ENCODE results near the gene MTF2. TPM values are rescaled to one million over a fixed set of nuclear protein-coding genes. Genes with fewer than 3 reads are reported as not detected.

Gene MTF2
- total RNA-seq, 1 experiment from 2014 or later: 110 TPM

GRCh38 chr1:93083979-93084378, 4.9 kb downstream of the MTF2 start:
- no peak for DNase-seq
- WGBS (ENCODE audit: extremely low coverage, insufficient read length, low lambda C conversion rate): no CpG with 5 or more reads among the region's 2 CpGs
- H4K91ac ChIP-seq (ENCODE audit: insufficient read length, low read depth, low read length): no peak overlapping the region

More at GRCh38 chr1:93083979-93084378, 4.9 kb downstream of the MTF2 start:
- H3K4me2 ChIP-seq (ENCODE audit: insufficient read depth, insufficient read length, low read length): no peak overlapping the region
- H3K27me3 ChIP-seq (ENCODE audit: insufficient read depth, low read length): no peaks in the 10 kb centered on the region
- H2BK5ac ChIP-seq (ENCODE audit: insufficient read length, low read length): no peak overlapping the region
- no peak overlapping the region for H4K8ac ChIP-seq (replicated peaks; ENCODE audit: insufficient read length, low read depth, low read length)
- no peak overlapping the region for H2BK15ac ChIP-seq (ENCODE audit: low read depth, low read length)
- H2BK20ac ChIP-seq (ENCODE audit: low read depth, low read length, poor library complexity, severe bottlenecking): no peak overlapping the region
- no peak overlapping the region for H2AK5ac ChIP-seq (ENCODE audit: insufficient read length, low read length)
- H3K4me1 Mint-ChIP-seq: peaks cover 21 to 25% of the 10 kb centered on the region in 2 experiments
- H3K18ac ChIP-seq (ENCODE audit: insufficient read length, low read depth, low read length): no peak overlapping the region
- H3K36me3 Mint-ChIP-seq (ENCODE audit: insufficient read depth in 1 of 3, low read depth in 3 of 3): peaks cover 54 to 75% (median 54%) of the 10 kb centered on the region in 3 experiments
- H4K5ac ChIP-seq (ENCODE audit: insufficient read length, low read depth, low read length): no peak overlapping the region
- no peak overlapping the region for H2AFZ ChIP-seq (ENCODE audit: low read length)
- no peaks in the 10 kb centered on the region for H3K27me3 Mint-ChIP-seq (ENCODE audit: low read depth)
- no peaks in the 10 kb centered on the region; the same call in 1 of the 2 replicates for H3K4me1 ChIP-seq (ENCODE audit: insufficient read depth, low read length)
- H3K4ac ChIP-seq (ENCODE audit: low read depth, low read length): no peak overlapping the region
- H3K79me2 ChIP-seq (ENCODE audit: insufficient read depth, low read length): peaks cover 79% of the 10 kb centered on the region
- no peak overlapping the region for H3K27ac ChIP-seq (ENCODE audit: insufficient read length, low read depth, low read length)
- H2BK120ac ChIP-seq (ENCODE audit: low read depth, low read length, poor library complexity, severe bottlenecking): no peak overlapping the region
- no peaks in the 10 kb centered on the region for H4K20me1 ChIP-seq (ENCODE audit: control insufficient read depth, insufficient read depth, insufficient read length)
- no peak overlapping the region for H3K23ac ChIP-seq (ENCODE audit: insufficient read length, low read depth, low read length)
- no peaks in the 10 kb centered on the region for H3K9me3 ChIP-seq (ENCODE audit: control insufficient read depth, low read depth, low read length)
- H3K4me3 Mint-ChIP-seq: peak overlapping the region in 1 of 2 experiments; percentile 14; a peak in 1 of 5 replicates
- peaks cover 2% of the 10 kb centered on the region for H3K79me1 ChIP-seq (ENCODE audit: insufficient read depth, low read depth, low read length, poor library complexity, severe bottlenecking)
- no peak overlapping the region for H3K14ac ChIP-seq (ENCODE audit: insufficient read depth, low read length)
- H3K27ac Mint-ChIP-seq: no peak overlapping the region
- no peak for TF ChIP-seq CTCF (conservative IDR thresholded peaks at IDR 0.05)
- no peak overlapping the region for H3K56ac ChIP-seq (ENCODE audit: insufficient read length, low read depth, low read length)
- H3T11ph ChIP-seq (ENCODE audit: low read length): no peak overlapping the region
- H3K9ac ChIP-seq (ENCODE audit: extremely low read depth, insufficient read length, low read length): no peak overlapping the region
- peaks cover 16 to 19% of the 10 kb centered on the region in 2 experiments for H3K9me3 Mint-ChIP-seq
- H2BK12ac ChIP-seq (ENCODE audit: insufficient read length, low read depth, low read length): no peak overlapping the region
- peaks cover under 1% of the 10 kb centered on the region for H3K23me2 ChIP-seq (ENCODE audit: insufficient read length, low read depth, low read length, poor library complexity, severe bottlenecking)
